A673 (cell line): ENCODE results near the gene ZER1. TPM values are rescaled to one million over a fixed set of nuclear protein-coding genes. Genes with fewer than 3 reads are reported as not detected.
"Not testable (repeated sequence)": the region's sequence is repeated elsewhere in the genome, so short reads cannot be mapped to it uniquely, and the experiment has no call there.

Experiments
- BruUV-seq: library from RNA; stranded (reverse); fragments of 400-500 nt; replicated peaks from 2 replicates; lab custom pipeline; 2021; lab: Mats Ljungman, UMichigan
- CTCF ChIA-PET: fragments of 300-600 bp; sonication (Branson Sonifier 250); formaldehyde crosslinking; loops from one replicate; lab custom pipeline; 2022; ENCODE audit warnings: antibody characterized with exemption; lab: Charles Lee
- POLR2A ChIA-PET: fragments of 300-600 bp; sonication (Branson Sonifier 250); formaldehyde crosslinking; loops from one replicate; lab custom pipeline; 2022; ENCODE audit warnings: antibody characterized with exemption; ENCODE audit not compliant: low non-redundant PET; lab: Charles Lee
- DNase-seq: peaks from one replicate; pipeline ENCODE4 v3.0.0-alpha.2; 2015; ENCODE audit warnings: low spot score
- H3K27ac ChIP-seq: fragments of 200-600 bp; sonication (generic); 2 replicates; pipeline ENCODE4 v1.5.1; 2016; ENCODE audit warnings: mixed run types, low read depth, mild to moderate bottlenecking, mixed read lengths, antibody characterized with exemption, low read length; ENCODE audit not compliant: poor library complexity, severe bottlenecking
- H3K27me3 ChIP-seq: fragments of 200-600 bp; sonication (generic); replicated peaks from 2 replicates; pipeline ENCODE4 v1.6.1; 2017; ENCODE audit warnings: mixed run types, low read depth, mild to moderate bottlenecking, mixed read lengths, antibody characterized with exemption, low read length; ENCODE audit not compliant: insufficient read depth, poor library complexity
- H3K36me3 ChIP-seq: fragments of 200-600 bp; sonication (generic); 2 replicates; pipeline ENCODE4 v1.6.1; 2016; ENCODE audit warnings: mixed run types, mild to moderate bottlenecking, mixed read lengths, antibody characterized with exemption, low read length; ENCODE audit not compliant: insufficient read depth, poor library complexity, severe bottlenecking
- H3K4me1 ChIP-seq: fragments of 200-600 bp; sonication (generic); 2 replicates; pipeline ENCODE4 v1.6.1; 2017; ENCODE audit warnings: mixed run types, mild to moderate bottlenecking, mixed read lengths, antibody characterized with exemption, low read length; ENCODE audit not compliant: insufficient read depth, poor library complexity, severe bottlenecking
- H3K4me3 ChIP-seq: fragments of 200-600 bp; sonication (generic); 2 replicates; pipeline ENCODE4 v1.5.1; 2016; ENCODE audit warnings: low read depth, mixed run types, mild to moderate bottlenecking, mixed read lengths, low read length; ENCODE audit not compliant: poor library complexity, severe bottlenecking
- H3K9me3 ChIP-seq: fragments of 200-600 bp; sonication (generic); 2 replicates; pipeline ENCODE4 v1.6.1; 2016; ENCODE audit warnings: mixed run types, low read depth, mild to moderate bottlenecking, mixed read lengths, antibody characterized with exemption, low read length; ENCODE audit not compliant: poor library complexity, severe bottlenecking
- EZH2 ChIP-seq: fragments of 200-600 bp; sonication (generic); IDR thresholded peaks from 2 replicates; pipeline ENCODE4 v1.6.1; 2017; ENCODE audit warnings: borderline replicate concordance, low read depth, mild to moderate bottlenecking, mixed read lengths, antibody characterized with exemption, low read length; ENCODE audit not compliant: poor library complexity, severe bottlenecking
- intact Hi-C: fragments of 100-400 bp; cut with micrococcal nuclease; formaldehyde crosslinking; loops from one replicate; pipeline ENCODE4 v1.10.0; 2022; ENCODE audit not compliant: unreplicated experiment
- total RNA-seq: library from RNA; stranded (reverse); gene quantifications from 2 replicates; pipeline ENCODE4 v1.2.3, GENCODE V29; 2021
- TF ChIP-seq, protein P1 (sequence below): fragments of 300-800, 200-600 bp; sonication (generic); conservative IDR thresholded peaks from 2 replicates; pipeline ENCODE4 v1.5.1; 2017; ENCODE audit warnings: low read depth, mild to moderate bottlenecking, antibody characterized with exemption, low read length, moderate library complexity, mixed read lengths

ZER1 gene
- total RNA-seq, 1 experiment from 2014 or later = 12.9 TPM

DNA sequence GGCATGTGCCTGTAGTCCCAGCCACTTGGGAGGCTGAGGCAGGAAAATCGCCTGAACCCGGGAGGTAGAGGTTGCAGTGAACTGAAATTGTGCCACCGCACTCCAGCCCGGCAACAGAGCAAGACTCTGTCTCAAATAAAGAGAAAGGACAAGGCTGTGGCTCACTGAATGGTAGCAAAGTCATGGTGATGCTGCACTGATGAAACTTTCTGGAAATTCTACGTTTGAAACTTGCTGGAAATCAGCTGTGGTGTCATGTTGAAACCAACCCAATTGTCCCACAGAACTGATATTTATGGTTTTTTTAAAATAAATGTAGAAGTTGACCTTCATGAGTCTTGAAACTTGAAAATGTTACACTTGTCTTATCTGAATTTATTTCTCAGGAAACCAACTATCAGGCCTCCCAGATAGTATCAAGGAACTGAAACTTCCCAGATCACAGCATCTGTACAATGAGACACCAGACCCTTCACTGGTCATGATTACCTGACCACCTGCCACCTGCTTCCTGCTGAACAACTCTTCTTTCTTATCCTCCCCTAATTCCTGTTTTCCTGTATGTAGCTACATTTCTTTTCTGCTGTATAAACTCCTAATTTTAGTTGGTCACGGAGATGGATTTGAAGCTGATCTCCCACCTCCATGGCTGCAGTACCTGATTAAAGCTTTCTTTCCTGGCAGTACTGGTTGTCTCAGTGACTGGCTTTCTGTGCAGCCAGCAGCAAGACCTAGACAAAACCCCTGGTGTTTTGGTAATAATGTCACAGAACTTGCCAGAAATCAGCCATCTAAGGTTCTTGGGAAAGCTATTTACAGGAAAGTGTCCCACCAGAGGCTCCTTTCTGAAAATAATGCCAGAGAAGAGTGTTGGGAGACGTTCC is 9.7 kb upstream of the ZER1 start:
- TF ChIP-seq, protein P1, sequence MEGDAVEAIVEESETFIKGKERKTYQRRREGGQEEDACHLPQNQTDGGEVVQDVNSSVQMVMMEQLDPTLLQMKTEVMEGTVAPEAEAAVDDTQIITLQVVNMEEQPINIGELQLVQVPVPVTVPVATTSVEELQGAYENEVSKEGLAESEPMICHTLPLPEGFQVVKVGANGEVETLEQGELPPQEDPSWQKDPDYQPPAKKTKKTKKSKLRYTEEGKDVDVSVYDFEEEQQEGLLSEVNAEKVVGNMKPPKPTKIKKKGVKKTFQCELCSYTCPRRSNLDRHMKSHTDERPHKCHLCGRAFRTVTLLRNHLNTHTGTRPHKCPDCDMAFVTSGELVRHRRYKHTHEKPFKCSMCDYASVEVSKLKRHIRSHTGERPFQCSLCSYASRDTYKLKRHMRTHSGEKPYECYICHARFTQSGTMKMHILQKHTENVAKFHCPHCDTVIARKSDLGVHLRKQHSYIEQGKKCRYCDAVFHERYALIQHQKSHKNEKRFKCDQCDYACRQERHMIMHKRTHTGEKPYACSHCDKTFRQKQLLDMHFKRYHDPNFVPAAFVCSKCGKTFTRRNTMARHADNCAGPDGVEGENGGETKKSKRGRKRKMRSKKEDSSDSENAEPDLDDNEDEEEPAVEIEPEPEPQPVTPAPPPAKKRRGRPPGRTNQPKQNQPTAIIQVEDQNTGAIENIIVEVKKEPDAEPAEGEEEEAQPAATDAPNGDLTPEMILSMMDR = no peak
- TF ChIP-seq EZH2 = no peak
- H3K4me1 ChIP-seq = peaks cover 7% of the 10 kb centered on the region
- no peak overlapping the region for H3K27ac ChIP-seq
- POLR2A ChIA-PET = no interaction called here
- BruUV-seq = no TSS peak
- CTCF ChIA-PET = no interaction called here
- H3K4me3 ChIP-seq = no peak overlapping the region
- DNase-seq = no peak
- H3K27me3 ChIP-seq = no peaks in the 10 kb centered on the region
- intact Hi-C loops = no loop called here
- H3K9me3 ChIP-seq = no peaks in the 10 kb centered on the region
- H3K36me3 ChIP-seq = no peaks in the 10 kb centered on the region

DNA sequence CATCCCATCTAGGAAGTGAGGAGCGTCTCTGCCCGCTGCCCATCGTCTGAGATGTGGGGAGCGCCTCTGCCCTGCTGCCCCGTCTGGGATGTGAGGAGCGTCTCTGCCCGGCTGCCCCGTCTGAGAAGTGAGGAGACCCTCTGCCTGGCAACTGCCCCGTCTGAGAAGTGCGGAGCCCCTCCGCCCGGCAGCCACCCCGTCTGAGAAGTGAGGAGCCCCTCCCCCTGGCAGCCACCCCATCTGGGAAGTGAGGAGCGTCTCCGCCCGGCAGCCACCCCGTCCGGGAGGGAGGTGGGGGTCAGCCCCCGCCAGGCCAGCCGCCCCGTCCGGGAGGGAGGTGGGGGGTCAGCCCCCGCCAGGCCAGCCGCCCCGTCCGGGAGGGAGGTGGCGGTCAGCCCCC is 8.4 kb upstream of the ZER1 start:
- POLR2A ChIA-PET, H3K27ac ChIP-seq, H3K27me3 ChIP-seq, H3K4me1 ChIP-seq, H3K4me3 ChIP-seq, BruUV-seq, DNase-seq, CTCF ChIA-PET, H3K36me3 ChIP-seq, intact Hi-C loops, H3K9me3 ChIP-seq: not testable (repeated sequence)

DNA sequence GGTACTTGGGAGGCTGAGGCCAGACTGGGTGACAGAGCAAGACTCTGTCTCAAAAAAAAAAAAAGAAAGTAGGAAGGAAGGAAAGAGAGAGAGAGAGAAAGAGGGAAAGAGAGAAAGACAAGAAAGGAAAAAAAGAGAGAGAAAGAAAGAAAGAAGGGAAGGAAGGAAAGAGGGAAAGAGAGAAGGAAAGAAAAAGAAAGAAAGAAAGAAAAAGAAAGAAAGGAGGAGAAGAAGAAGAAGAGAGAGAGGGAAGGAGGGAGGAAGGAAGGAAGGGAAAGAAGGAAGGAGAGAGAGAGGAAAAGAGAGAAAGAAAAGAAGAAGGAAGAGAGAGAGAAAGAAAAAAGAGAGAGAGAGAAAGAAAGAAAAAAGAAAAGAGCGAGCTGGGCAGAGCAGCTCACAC is 3.1 kb upstream of the ZER1 start:
- no peak overlapping the region for H3K27ac ChIP-seq
- no peaks in the 10 kb centered on the region for H3K36me3 ChIP-seq
- intact Hi-C loops = no loop called here
- no peaks in the 10 kb centered on the region for H3K27me3 ChIP-seq
- ChIA-PET POLR2A (no interaction called here), CTCF (no interaction called here)
- H3K4me1 ChIP-seq = peaks cover 11% of the 10 kb centered on the region
- H3K4me3 ChIP-seq = no peak overlapping the region
- no peak for DNase-seq
- TF ChIP-seq, protein P1 = no peak
- TF ChIP-seq EZH2 = no peak
- no TSS peak for BruUV-seq
- no peaks in the 10 kb centered on the region for H3K9me3 ChIP-seq
